Thyroid gland (tissue), 4 donors: ENCODE measurements around the gene RPL27.

Experiments
- POLR2A ChIP-seq, 2 donors: fragments of 450-650 bp; IDR thresholded peaks; one replicate each; pipeline ENCODE4 v1.6.1; 2017; ENCODE audit warnings: antibody characterized with exemption in 2 of 2, mild to moderate bottlenecking in 2 of 2, moderate library complexity in 1 of 2
- TF ChIP-seq, protein P1 (sequence below), 6 experiments: fragments of 200-600 bp in 3 of 6; fragments of 450-650 bp in 3 of 6; sonication (generic) in 3 of 6; IDR thresholded peaks; one replicate each; pipeline ENCODE4 v1.5.1; 2016 to 2019; ENCODE audit warnings: antibody characterized with exemption in 6 of 6, mild to moderate bottlenecking in 2 of 6, inconsistent platforms in 1 of 6, moderate library complexity in 1 of 6

DNA sequence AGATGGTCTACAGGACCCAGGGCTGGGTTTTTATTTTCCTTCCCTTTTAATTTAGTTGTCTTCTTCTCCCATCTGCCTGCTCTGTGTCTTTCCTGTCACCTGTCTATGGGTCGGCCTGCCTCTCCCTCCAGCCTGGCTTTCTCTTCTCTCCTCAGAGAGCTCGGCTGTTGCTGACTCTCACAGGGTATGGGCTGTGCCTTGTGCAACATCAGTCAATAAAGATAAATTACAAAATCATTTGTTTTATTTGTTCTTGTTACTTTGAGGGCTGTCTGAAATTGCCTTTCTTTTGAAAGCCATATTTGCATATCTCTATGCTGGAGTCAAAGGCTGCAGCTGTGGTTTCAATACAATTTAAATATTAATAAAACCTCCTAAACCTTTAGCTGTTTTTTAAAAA lies 42.4 kb downstream of the RPL27 start:
- TF ChIP-seq, protein P1, sequence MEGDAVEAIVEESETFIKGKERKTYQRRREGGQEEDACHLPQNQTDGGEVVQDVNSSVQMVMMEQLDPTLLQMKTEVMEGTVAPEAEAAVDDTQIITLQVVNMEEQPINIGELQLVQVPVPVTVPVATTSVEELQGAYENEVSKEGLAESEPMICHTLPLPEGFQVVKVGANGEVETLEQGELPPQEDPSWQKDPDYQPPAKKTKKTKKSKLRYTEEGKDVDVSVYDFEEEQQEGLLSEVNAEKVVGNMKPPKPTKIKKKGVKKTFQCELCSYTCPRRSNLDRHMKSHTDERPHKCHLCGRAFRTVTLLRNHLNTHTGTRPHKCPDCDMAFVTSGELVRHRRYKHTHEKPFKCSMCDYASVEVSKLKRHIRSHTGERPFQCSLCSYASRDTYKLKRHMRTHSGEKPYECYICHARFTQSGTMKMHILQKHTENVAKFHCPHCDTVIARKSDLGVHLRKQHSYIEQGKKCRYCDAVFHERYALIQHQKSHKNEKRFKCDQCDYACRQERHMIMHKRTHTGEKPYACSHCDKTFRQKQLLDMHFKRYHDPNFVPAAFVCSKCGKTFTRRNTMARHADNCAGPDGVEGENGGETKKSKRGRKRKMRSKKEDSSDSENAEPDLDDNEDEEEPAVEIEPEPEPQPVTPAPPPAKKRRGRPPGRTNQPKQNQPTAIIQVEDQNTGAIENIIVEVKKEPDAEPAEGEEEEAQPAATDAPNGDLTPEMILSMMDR (IDR thresholded peaks at IDR 0.05) = no peak
- TF ChIP-seq POLR2A (IDR thresholded peaks at IDR 0.05) = no peak
